Astrocyte (in vitro differentiated cells and primary cell): ENCODE data around the gene SLFN12. TPM values are rescaled to one million over a fixed set of nuclear protein-coding genes. Genes with fewer than 3 reads are reported as not detected.
"Not testable (repeated sequence)": the region's sequence is repeated elsewhere in the genome, so short reads cannot be mapped to it uniquely, and the experiment has no call there.

Source experiments
- DNase-seq: peaks from one replicate; pipeline ENCODE4 v3.0.0-alpha.2; 2010; ENCODE audit warnings: low read depth
- FAIRE-seq: peaks from 2 replicates; lab custom pipeline; 2011; peaks lifted over from hg19 to GRCh38; lab: Jason Lieb, UNC
- H2AFZ ChIP-seq: 2 replicates; pipeline ENCODE4 v1.6.0; 2012; ENCODE audit warnings: low read depth, low read length, inconsistent platforms
- H3K27ac ChIP-seq: 2 replicates; pipeline ENCODE4 v1.5.1; 2011; ENCODE audit warnings: low read depth, low read length, inconsistent platforms
- H3K27me3 ChIP-seq: 2 replicates; pipeline ENCODE4 v1.6.0; 2011; ENCODE audit warnings: low read length, inconsistent platforms; ENCODE audit not compliant: insufficient read depth
- H3K36me3 ChIP-seq: 2 replicates; pipeline ENCODE4 v1.5.1; 2011; ENCODE audit warnings: low read length, inconsistent platforms; ENCODE audit not compliant: insufficient read depth
- H3K4me1 ChIP-seq: 2 replicates; pipeline ENCODE4 v1.5.1; 2011; ENCODE audit warnings: low read length, inconsistent platforms; ENCODE audit not compliant: insufficient read depth
- H3K4me2 ChIP-seq: 2 replicates; pipeline ENCODE4 v1.6.0; 2012; ENCODE audit warnings: low read length, inconsistent platforms
- H3K4me3 ChIP-seq: 2 replicates; pipeline ENCODE4 v1.5.1; 2011; ENCODE audit warnings: low read depth, mild to moderate bottlenecking, low read length, inconsistent platforms; ENCODE audit not compliant: insufficient read depth
- H3K79me2 ChIP-seq: 2 replicates; pipeline ENCODE4 v1.6.0; 2012; ENCODE audit warnings: mild to moderate bottlenecking, low read length, inconsistent platforms; ENCODE audit not compliant: insufficient read depth
- H3K9ac ChIP-seq: 2 replicates; pipeline ENCODE4 v1.6.0; 2012; ENCODE audit warnings: mild to moderate bottlenecking, low read length, inconsistent platforms
- H3K9me3 ChIP-seq: 2 replicates; pipeline ENCODE4 v1.5.1; 2012; ENCODE audit warnings: low read depth, mild to moderate bottlenecking, low read length, inconsistent platforms; ENCODE audit not compliant: insufficient read depth
- H4K20me1 ChIP-seq: 2 replicates; pipeline ENCODE4 v1.6.0; 2012; ENCODE audit warnings: low read length, inconsistent platforms; ENCODE audit not compliant: insufficient read depth
- H3K27ac Mint-ChIP-seq: one replicate; pipeline ENCODE4 v1.8.0; 2021; ENCODE audit warnings: mild to moderate bottlenecking, mixed read lengths; ENCODE audit not compliant: unreplicated experiment
- H3K27me3 Mint-ChIP-seq: one replicate; pipeline ENCODE4 v1.8.0; 2021; ENCODE audit warnings: low read depth, mixed read lengths; ENCODE audit not compliant: unreplicated experiment
- H3K36me3 Mint-ChIP-seq: one replicate; pipeline ENCODE4 v1.8.0; 2021; ENCODE audit warnings: low read depth, mixed read lengths; ENCODE audit not compliant: unreplicated experiment
- H3K4me1 Mint-ChIP-seq: one replicate; pipeline ENCODE4 v1.8.0; 2021; ENCODE audit warnings: low read depth, mixed read lengths; ENCODE audit not compliant: unreplicated experiment
- H3K4me3 Mint-ChIP-seq: one replicate; pipeline ENCODE4 v1.8.0; 2021; ENCODE audit warnings: mild to moderate bottlenecking, moderate library complexity, mixed read lengths; ENCODE audit not compliant: unreplicated experiment
- H3K9me3 Mint-ChIP-seq: one replicate; pipeline ENCODE4 v1.8.0; 2021; ENCODE audit warnings: mild to moderate bottlenecking, mixed read lengths; ENCODE audit not compliant: unreplicated experiment
- CTCF ChIP-seq: IDR thresholded peaks from 2 replicates; pipeline ENCODE4 v1.5.1; 2011; ENCODE audit warnings: low read depth, mild to moderate bottlenecking, inconsistent platforms, low read length, moderate library complexity; ENCODE audit not compliant: insufficient read depth
- EZH2 ChIP-seq: IDR thresholded peaks from 2 replicates; pipeline ENCODE4 v1.6.1; 2012; ENCODE audit warnings: mild to moderate bottlenecking, low read length, inconsistent platforms; ENCODE audit not compliant: insufficient read depth
- total RNA-seq: library from RNA; stranded (reverse); gene quantifications from 2 replicates; pipeline ENCODE4 v1.2.1, GENCODE V29; 2021

SLFN12 gene
- total RNA-seq, 1 donor from 2014 or later = 52.5 TPM

GRCh38 chr17:35416659-35417058 is 15.6 kb downstream of the SLFN12 start:
- Histone ChIP-seq H2AFZ (no peak overlapping the region), H3K36me3 (peaks cover 14% of the 10 kb centered on the region), H3K27ac (no peak overlapping the region), H3K4me1 (no peaks in the 10 kb centered on the region), H3K9me3 (no peaks in the 10 kb centered on the region), H4K20me1 (peaks cover 40% of the 10 kb centered on the region), H3K27me3 (no peaks in the 10 kb centered on the region), H3K79me2 (peaks cover 68% of the 10 kb centered on the region), H3K9ac (no peak overlapping the region), H3K4me3 (no peak overlapping the region), H3K4me2 (no peak overlapping the region)
- peaks cover 14% of the 10 kb centered on the region for H3K36me3 Mint-ChIP-seq
- DNase-seq (no peak), FAIRE-seq (no peak)
- no peak overlapping the region for H3K27ac Mint-ChIP-seq
- no peak overlapping the region for H3K4me3 Mint-ChIP-seq
- no peaks in the 10 kb centered on the region for H3K4me1 Mint-ChIP-seq
- no peaks in the 10 kb centered on the region for H3K27me3 Mint-ChIP-seq
- no peaks in the 10 kb centered on the region for H3K9me3 Mint-ChIP-seq
- TF ChIP-seq CTCF (no peak), EZH2 (no peak)

- Histone ChIP-seq H3K36me3 (peaks cover 24% of the 10 kb centered on the region), H4K20me1 (peaks cover 43% of the 10 kb centered on the region), H3K79me2 (peaks cover 59% of the 10 kb centered on the region)
- FAIRE-seq, DNase-seq, H3K27ac ChIP-seq, H3K4me3 ChIP-seq, H3K9ac ChIP-seq, H3K4me3 Mint-ChIP-seq, H3K4me1 Mint-ChIP-seq, H3K27ac Mint-ChIP-seq, H3K27me3 Mint-ChIP-seq, H3K9me3 Mint-ChIP-seq, H2AFZ ChIP-seq, H3K27me3 ChIP-seq, H3K9me3 ChIP-seq, H3K4me1 ChIP-seq, H3K4me2 ChIP-seq: not testable (repeated sequence)
- H3K36me3 Mint-ChIP-seq = peaks cover 24% of the 10 kb centered on the region
Observed at GRCh38 chr17:35414707-35415106, 17.6 kb downstream of the SLFN12 start.

DNA sequence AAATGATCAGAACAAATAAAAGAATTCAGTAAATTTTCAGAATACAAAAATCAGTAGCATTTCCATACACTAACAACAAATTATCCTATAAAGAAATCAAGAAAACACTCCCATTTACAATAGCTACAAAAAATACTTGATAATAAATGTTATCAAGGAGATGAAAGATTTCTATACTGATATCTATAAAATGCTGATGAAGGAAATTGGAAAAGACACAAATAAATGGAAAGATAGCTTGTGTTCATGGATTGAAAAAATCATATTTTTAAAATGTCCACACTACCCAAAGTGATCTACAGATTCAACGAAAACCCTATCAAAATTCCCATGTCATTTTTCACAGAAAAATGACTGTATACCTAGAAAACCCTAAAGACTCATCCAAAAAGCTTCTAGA is 18.1 kb downstream of the SLFN12 start:
- no peak for TF ChIP-seq CTCF
- no peak for TF ChIP-seq EZH2
- no peaks in the 10 kb centered on the region for H3K27me3 Mint-ChIP-seq
- H3K4me1 Mint-ChIP-seq = no peaks in the 10 kb centered on the region
- no peak overlapping the region for H3K4me2 ChIP-seq
- FAIRE-seq (no peak), DNase-seq (no peak)
- H3K4me1 ChIP-seq = no peaks in the 10 kb centered on the region
- H2AFZ ChIP-seq = no peak overlapping the region
- no peaks in the 10 kb centered on the region for H3K27me3 ChIP-seq
- no peak overlapping the region for H3K9ac ChIP-seq
- H3K9me3 Mint-ChIP-seq = peaks cover 2% of the 10 kb centered on the region
- no peak overlapping the region for H3K4me3 ChIP-seq
- H3K27ac Mint-ChIP-seq = no peak overlapping the region
- H3K9me3 ChIP-seq = no peaks in the 10 kb centered on the region
- peaks cover 40% of the 10 kb centered on the region for H4K20me1 ChIP-seq
- peaks cover 55% of the 10 kb centered on the region for H3K79me2 ChIP-seq
- H3K4me3 Mint-ChIP-seq = no peak overlapping the region
- peaks cover 28% of the 10 kb centered on the region for H3K36me3 ChIP-seq
- no peak overlapping the region for H3K27ac ChIP-seq
- peaks cover 25% of the 10 kb centered on the region for H3K36me3 Mint-ChIP-seq
